ENCODE data around the gene SIGLEC1.

SIGLEC1 gene

DNA sequence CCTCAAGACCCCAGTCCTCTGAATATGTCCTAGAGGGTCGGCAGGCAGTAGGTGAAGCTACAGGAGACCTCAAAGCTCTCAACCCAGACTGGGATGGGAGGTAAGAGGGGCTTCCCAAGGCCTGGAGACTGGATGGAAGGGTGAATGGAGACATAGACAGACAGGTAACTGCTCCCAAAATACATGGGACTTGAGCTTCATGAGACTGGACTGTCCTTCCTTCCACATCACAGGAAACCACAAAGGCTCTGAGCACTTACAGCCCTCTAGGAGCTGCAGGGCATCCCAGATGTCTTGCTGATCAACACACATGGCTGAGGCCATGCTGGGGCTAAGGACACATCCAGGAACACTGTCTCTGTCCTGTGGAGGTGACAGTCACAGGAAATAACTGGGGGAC, 31.6 kb upstream of the SIGLEC1 start:
- no peak for DNase-seq

GRCh38 chr20:3743251-3743650, 30.9 kb upstream of the SIGLEC1 start:
- DNase-seq = no peak

GRCh38 chr20:3741836-3742458, 29.5 kb upstream of the SIGLEC1 start:
- no peak for DNase-seq

GRCh38 chr20:3740615-3741301, 28.4 kb upstream of the SIGLEC1 start:
- no peak for DNase-seq

- no peak for DNase-seq
Observed at GRCh38 chr20:3739926-3740451, 27.6 kb upstream of the SIGLEC1 start.

- DNase-seq = no peak
Observed at GRCh38 chr20:3739054-3739925, 26.9 kb upstream of the SIGLEC1 start.

GRCh38 chr20:3738111-3739053, 26.0 kb upstream of the SIGLEC1 start:
- no peak for DNase-seq

DNA sequence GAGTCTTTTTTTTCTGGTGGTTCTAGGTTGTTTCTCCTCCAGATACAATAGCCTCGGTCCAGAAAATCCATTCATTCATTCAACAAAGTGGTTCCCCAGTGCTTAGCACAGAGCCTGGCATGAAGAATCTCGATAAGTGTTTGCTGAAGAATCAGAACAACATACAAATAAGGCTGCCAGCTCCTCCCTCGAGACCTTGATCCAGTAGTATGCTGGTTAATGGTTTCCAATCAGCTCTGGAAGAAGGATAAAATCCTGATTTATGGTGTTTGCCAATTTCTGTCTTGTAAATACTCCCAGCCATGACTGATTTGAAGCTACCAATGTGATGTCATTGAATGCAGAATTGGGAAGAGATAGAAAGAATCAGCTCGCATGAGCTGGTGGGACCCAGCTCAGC, 23.4 kb upstream of the SIGLEC1 start:
- DNase-seq = no peak

GRCh38 chr20:3734111-3734843, 21.9 kb upstream of the SIGLEC1 start:
- no peak for DNase-seq

- no peak for DNase-seq
Observed at GRCh38 chr20:3733119-3733995, 21.0 kb upstream of the SIGLEC1 start.

DNA sequence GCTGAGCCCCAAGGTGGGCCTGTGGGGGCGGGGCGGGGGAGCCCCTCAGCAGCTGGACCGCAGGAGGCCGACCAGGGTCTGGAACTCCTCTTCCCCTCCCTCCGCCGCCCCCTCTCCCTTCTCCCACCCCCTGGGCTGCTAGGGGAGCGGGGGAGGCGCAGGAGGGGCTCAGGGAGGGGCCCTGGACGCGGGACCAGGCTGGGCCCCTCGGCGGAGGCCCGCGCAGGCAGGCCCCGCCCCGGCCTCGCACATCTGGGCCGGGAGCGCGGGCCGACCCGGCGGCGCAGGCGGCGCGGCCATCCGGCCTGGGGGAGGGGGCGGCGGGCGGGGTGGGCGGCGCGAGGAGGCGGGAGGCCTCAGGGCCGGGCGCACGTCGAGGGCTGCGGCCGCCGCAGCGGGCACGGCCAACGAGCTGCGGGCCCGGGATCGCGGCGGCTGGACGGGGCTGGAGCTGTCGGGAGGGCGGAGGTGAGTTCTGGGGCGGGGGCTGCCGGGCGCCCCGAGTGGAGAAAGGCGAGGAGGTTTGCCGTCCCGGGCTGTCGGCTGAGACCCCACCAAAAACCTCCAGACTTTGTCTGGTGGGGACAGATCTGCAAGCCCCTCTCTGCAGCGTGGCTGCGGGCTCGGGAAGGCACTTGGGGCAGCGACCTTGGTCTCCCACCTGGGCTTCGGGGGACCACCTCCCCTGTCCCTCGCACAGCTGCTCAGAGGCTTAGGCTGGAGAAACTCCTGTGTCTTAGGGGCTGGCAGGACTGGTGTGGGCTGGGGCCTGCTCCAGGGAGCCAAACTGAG, 20.1 kb upstream of the SIGLEC1 start, which contains the start of gene HSPA12B:
HSPA12B (plus strand) TSS at position 359 of the 792 bp plus-strand sequence. CDS start 5,990 bp downstream, outside the sequence.
- no peak for DNase-seq

GRCh38 chr20:3731944-3732326, 19.5 kb upstream of the SIGLEC1 start:
- no peak for DNase-seq

DNA sequence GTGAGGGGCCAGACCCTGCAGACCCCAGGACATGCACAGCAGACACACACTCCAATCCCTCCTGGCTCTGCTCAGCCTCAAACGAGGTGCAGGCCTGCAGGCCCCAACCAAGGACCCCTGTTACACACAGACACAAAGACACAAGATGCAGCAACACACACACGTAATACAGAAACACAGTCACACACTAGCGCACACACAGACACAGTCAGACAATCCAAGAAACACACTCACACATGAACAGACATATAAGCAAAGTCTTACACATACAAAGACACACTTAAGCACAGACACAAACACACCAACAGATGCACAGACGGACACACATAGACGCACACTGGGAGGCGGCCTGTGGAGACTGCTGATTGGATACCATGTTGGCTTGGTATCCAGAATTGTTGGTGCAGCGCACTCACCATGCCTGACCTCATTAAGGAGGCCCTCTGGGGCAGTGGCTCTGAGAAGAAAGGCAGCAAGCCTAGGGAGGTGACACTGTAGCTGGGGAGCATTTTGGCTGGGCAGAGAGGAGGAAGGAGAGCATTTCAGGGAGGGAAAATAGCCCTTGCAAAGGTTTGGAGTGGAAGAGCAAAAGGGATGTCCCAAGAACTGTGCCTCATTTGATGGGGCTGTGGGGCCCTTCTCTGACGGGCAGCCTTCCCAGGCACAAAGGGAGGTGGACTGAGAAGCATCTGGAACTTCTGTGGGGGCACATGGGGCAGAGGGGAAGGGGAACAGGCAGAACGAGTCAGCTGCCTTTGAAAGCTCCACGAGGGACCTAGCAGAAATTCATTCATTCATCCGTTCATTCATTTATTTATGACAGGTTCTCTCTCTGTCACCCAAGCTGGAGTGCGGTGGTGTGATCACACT, 18.6 kb upstream of the SIGLEC1 start:
- DNase-seq = no peak

DNA sequence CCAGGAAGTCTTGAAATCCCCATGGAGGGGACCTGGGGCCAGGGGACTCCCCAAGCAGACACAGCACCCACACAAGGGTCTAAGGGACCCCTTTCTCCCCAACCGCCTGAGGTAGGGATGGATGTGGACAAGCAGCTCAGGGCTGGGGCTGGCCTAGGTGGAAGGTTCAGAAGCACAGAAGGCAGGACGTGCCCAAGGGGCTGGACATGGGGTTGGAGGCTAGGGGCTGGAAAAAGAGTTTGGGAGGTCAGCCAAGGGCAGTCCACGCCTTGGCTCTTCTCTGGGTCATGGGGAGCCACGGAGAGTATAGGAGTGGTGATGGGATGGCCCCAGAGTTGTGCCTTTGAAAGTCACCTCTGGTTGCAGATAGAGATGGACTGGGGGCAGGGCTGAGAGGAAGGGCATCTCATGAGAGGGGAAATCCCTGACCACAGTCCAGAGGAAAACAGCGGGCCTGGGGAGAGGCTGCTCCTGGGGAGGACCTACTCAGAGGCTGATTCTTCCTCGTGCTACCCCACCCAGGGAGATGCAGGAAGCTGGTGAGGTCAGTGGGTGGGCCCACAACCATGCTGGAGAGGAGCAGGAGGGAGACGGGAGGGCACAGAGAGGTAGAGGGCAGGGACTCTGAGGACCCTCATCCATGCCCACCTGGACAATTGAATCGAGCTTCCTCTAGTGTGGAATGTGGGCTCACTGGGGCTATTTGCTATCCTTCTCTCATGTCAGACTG, 17.6 kb upstream of the SIGLEC1 start:
- DNase-seq = no peak

GRCh38 chr20:3729378-3729777, 17.0 kb upstream of the SIGLEC1 start:
- DNase-seq = no peak

- DNase-seq = no peak
Observed at GRCh38 chr20:3728876-3729275, 16.5 kb upstream of the SIGLEC1 start.

DNA sequence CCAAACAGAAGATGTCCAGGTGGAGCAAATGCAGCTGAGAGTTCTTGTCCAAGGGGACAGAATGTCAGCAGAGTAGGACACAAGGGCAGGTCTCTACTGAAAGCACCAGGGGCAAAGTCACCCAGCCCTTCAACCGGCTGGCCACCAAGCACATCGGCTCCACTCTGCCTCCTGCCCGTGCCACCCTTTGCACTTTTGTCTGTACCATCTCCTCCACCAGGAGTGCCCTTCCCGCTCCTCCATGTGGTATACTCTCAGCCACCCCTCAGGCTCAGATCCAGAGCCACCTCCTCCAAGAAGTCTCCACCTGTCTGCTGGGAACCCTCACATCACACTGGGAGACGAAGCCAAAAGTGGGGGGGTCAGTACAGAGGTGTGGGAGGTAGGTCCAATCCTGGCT, 16.0 kb upstream of the SIGLEC1 start:
- DNase-seq = no peak

Measured in CD4-positive, alpha-beta T cell treated with Interleukin-12 subunit alpha and Interleukin-12 subunit beta, for 1 hour (primary cell).